Measurements from ENCODE around the gene TUG1.

- TF ChIP-seq SREBF2 (CRISPR knock-in tag; IDR thresholded peaks at IDR 0.05) (no peak), BDP1 (IDR thresholded peaks at IDR 0.05; ENCODE audit: insufficient read depth, insufficient read length) (no peak), ZNF274 (IDR thresholded peaks at IDR 0.05; ENCODE audit: borderline replicate concordance, low read depth, low read length) (no peak), CBFB (CRISPR knock-in tag; IDR thresholded peaks at IDR 0.05) (no peak)
These were observed at the start of gene TUG1 for GRCh38 chr22:30968924-30969531.
